BE2C (cell line): Measurements from ENCODE around the gene CPEB2.

Experiments
- DNase-seq: peaks from one replicate; pipeline ENCODE4 v3.0.0-alpha.2; 2020
- H3K27me3 ChIP-seq: fragments of 250-450 bp; sonication (Bioruptor Pico); 2 replicates; pipeline ENCODE4 v1.5.1; 2020; ENCODE audit warnings: mild to moderate bottlenecking
- H3K36me3 ChIP-seq: fragments of 250-450 bp; sonication (Bioruptor Pico); 2 replicates; pipeline ENCODE4 v1.5.1; 2020; ENCODE audit warnings: mild to moderate bottlenecking
- H3K4me1 ChIP-seq: fragments of 250-450 bp; sonication (Bioruptor Pico); 2 replicates; pipeline ENCODE4 v1.5.1; 2020
- H3K4me3 ChIP-seq: 2 replicates; pipeline ENCODE4 v1.5.1; 2011; ENCODE audit warnings: low read depth, low read length
- H3K9me3 ChIP-seq: fragments of 250-450 bp; sonication (Bioruptor Pico); 2 replicates; pipeline ENCODE4 v1.5.1; 2020
- TF ChIP-seq, protein P1 (sequence below): IDR thresholded peaks from 2 replicates; pipeline ENCODE4 v1.5.1; 2012; ENCODE audit warnings: mild to moderate bottlenecking, low read depth, low read length

The CPEB2 gene

DNA sequence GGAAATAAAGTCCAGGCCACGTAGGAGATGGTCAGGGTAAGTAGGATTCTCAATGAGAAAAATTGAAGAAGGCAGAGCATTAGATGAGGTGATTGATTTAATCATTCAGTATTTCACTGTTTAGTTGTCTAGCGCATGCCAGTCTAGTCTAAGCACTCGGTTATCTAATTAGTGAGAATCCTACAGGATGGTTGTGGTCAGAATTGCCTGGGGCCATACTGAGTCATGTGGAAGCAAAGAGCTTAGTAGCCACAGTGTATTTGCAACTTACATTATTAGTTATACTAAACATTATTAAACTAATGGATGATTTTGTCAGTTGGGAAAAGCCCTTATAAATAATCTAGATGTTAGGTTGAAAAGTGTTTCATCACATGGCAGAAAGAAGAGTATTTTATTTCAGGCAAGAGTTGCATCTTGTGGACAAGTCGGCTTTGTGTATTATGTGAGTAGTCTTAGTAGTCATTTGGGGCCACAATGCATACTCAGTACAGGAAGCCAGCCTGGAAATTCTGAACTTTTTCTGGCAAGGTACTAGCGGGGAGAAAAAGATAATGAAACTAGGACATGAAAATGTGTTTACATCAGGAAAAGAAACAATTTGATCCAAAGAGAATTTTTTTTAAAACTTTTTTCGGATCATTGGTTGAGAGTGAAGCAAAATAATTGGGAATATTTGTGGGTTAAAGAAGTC is 31.9 kb downstream of the CPEB2 start:
- Histone ChIP-seq H3K4me3 (no peak overlapping the region), H3K36me3 (peaks cover 16% of the 10 kb centered on the region), H3K27me3 (no peaks in the 10 kb centered on the region), H3K4me1 (no peaks in the 10 kb centered on the region; the same call in 1 of the 2 replicates), H3K9me3 (no peaks in the 10 kb centered on the region; the same call in 1 of the 2 replicates)
- peak; percentile 42 for DNase-seq
- TF ChIP-seq, protein P1, sequence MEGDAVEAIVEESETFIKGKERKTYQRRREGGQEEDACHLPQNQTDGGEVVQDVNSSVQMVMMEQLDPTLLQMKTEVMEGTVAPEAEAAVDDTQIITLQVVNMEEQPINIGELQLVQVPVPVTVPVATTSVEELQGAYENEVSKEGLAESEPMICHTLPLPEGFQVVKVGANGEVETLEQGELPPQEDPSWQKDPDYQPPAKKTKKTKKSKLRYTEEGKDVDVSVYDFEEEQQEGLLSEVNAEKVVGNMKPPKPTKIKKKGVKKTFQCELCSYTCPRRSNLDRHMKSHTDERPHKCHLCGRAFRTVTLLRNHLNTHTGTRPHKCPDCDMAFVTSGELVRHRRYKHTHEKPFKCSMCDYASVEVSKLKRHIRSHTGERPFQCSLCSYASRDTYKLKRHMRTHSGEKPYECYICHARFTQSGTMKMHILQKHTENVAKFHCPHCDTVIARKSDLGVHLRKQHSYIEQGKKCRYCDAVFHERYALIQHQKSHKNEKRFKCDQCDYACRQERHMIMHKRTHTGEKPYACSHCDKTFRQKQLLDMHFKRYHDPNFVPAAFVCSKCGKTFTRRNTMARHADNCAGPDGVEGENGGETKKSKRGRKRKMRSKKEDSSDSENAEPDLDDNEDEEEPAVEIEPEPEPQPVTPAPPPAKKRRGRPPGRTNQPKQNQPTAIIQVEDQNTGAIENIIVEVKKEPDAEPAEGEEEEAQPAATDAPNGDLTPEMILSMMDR = no peak

DNA sequence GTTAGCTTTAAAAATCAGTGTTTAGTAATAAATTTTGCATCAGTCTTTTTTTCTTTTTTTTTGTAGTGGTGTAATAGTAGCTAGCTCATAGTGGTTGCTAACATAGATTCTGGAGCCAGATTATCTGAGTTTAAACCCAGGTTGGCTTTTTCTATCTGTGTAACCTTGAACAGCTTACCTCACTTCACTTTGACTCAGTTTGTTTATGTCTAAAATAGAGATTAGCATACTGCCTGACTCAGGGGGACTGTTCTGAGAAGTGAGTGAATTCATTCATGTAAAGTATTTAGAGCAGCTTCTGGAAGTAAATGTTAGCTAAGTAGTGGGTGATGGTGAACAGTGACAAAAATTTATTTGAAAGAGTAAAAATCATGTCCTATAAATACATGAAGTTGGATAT is 32.9 kb downstream of the CPEB2 start:
- Histone ChIP-seq H3K4me1 (no peaks in the 10 kb centered on the region; the same call in 1 of the 2 replicates), H3K36me3 (peaks cover 16% of the 10 kb centered on the region), H3K9me3 (no peaks in the 10 kb centered on the region; the same call in 1 of the 2 replicates), H3K27me3 (no peaks in the 10 kb centered on the region), H3K4me3 (no peak overlapping the region)
- DNase-seq = no peak
- TF ChIP-seq, protein P1 = no peak

DNA sequence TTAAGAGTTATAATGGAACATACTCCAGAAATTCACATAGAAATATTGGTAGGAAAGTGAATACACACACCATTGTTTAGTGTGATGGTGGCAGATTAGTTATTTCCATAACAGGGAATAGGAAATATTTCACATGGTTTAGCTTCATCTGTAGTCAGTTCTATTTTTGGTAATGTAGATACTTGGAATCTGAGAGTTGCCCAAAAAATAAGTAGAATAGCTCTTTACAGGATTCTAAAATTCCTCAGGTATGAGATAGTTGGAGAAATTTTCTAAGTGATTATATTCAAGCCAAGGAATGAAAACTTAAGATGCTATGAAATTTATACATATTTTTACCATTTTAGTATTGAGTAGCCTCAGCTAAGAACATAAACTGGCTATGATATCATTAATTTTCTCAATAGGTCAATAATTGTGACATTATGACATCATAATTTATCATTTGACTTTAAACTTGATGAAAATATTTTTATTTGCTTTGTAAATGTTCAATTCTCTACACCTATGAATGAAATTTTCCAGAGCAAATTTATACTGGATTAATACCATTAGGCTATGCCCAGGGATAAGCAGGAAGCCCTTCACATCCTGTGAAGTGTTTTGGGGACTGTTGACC is 35.8 kb downstream of the CPEB2 start:
- H3K27me3 ChIP-seq = no peaks in the 10 kb centered on the region
- H3K4me1 ChIP-seq = no peaks in the 10 kb centered on the region; the same call in none of the 2 replicates
- peaks cover 15% of the 10 kb centered on the region for H3K36me3 ChIP-seq
- no peak for DNase-seq
- H3K9me3 ChIP-seq = no peaks in the 10 kb centered on the region; the same call in 1 of the 2 replicates
- TF ChIP-seq, protein P1 = no peak
- H3K4me3 ChIP-seq = no peak overlapping the region

DNA sequence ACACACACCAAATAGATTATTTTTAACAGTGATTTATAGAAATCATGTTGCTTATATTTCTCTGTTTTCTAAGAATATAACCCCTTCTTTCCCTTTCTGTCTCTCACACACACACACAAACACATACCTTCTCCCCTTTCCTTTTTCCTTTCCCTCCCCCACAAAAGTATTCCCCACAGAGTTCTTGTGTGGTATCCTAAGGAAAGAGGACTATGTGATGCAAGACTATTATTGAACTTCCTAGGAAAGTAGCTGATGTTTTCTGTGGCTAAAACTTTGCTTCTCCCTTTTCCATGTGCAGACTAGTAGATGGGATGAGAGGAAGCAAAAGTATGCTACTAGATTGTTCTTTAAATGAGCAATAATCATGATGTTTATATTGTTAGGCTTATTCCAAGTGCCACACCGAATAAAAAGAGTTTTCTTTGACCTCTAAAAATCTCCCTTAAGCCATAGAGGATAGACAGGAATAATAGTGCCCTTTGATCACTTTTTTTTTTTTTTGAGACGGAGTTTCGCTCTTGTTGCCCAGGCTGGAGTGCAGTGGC is 38.7 kb downstream of the CPEB2 start:
- TF ChIP-seq, protein P1 = no peak
- no peak for DNase-seq
- Histone ChIP-seq H3K36me3 (no peaks in the 10 kb centered on the region), H3K27me3 (no peaks in the 10 kb centered on the region), H3K4me1 (no peaks in the 10 kb centered on the region; the same call in none of the 2 replicates), H3K4me3 (no peak overlapping the region), H3K9me3 (no peaks in the 10 kb centered on the region; the same call in 1 of the 2 replicates)

DNA sequence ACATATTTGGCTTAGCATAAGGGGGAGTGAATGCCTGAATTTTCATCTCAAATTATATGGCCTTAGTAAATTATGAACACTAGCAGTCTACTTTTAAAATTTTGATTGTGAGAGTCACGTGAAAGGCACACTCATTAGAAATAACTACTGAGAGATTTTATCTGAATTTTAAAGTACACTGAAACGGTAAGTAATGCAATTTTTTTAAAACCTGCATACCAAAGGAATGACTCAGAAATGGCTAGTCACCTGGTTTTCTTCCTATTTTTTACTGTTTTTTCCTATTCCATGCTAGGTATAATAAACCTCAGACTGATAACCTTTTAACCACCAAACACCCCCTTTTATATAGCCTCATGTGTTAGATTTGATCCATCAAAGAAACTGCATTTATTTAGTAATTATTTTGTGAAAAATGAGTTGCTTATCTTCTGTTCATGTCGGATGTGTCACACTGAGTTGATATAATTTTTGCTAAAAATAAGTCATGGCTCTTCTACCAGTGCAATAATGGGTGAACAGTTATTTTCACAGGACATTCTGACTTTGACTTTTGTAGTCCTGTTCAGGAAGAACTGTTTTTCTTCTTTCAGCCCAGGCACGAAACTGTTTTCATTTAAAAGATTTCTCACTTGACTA is 40.4 kb downstream of the CPEB2 start:
- no peaks in the 10 kb centered on the region for H3K9me3 ChIP-seq
- no peaks in the 10 kb centered on the region; the same call in none of the 2 replicates for H3K4me1 ChIP-seq
- no peak for DNase-seq
- no peaks in the 10 kb centered on the region for H3K36me3 ChIP-seq
- TF ChIP-seq, protein P1 = no peak
- no peak overlapping the region for H3K4me3 ChIP-seq
- no peaks in the 10 kb centered on the region for H3K27me3 ChIP-seq
